Left ventricle myocardium inferior (tissue), 1 donor: ENCODE results near the gene SH3BP2. TPM values are rescaled to one million over a fixed set of nuclear protein-coding genes. Genes with fewer than 3 reads are reported as not detected.

Experiments
- DNase-seq: peaks from one replicate; pipeline ENCODE4 v3.0.0-alpha.2; 2020
- H3K27ac ChIP-seq: fragments of 200-600 bp; replicated peaks from 2 replicates; pipeline ENCODE4 v1.8.0; 2021
- H3K27me3 ChIP-seq: fragments of 200-600 bp; 2 replicates; pipeline ENCODE4 v1.8.0; 2021; ENCODE audit warnings: low read depth
- H3K36me3 ChIP-seq: fragments of 200-600 bp; 2 replicates; pipeline ENCODE4 v1.8.0; 2021
- H3K4me1 ChIP-seq: fragments of 200-600 bp; 2 replicates; pipeline ENCODE4 v1.8.0; 2021
- H3K4me3 ChIP-seq: fragments of 200-600 bp; 2 replicates; pipeline ENCODE4 v1.8.0; 2021; ENCODE audit warnings: mild to moderate bottlenecking, moderate library complexity
- H3K9me3 ChIP-seq: fragments of 200-600 bp; replicated peaks from 2 replicates; pipeline ENCODE4 v1.8.0; 2021
- CTCF ChIP-seq: fragments of 200-600 bp; IDR thresholded peaks from 2 replicates; pipeline ENCODE4 v1.8.0; 2021; ENCODE audit warnings: antibody characterized with exemption, mild to moderate bottlenecking, borderline replicate concordance
- intact Hi-C: fragments of 100-400 bp; cut with micrococcal nuclease; formaldehyde crosslinking; loops from one replicate; pipeline ENCODE4 v1.11.0; 2022
- total RNA-seq: library from RNA; stranded (reverse); fragmentation: NEBNext Ultra II Directional; extraction: Animal tissue kit (Norgen Biotek cat#: 25700); gene quantifications from one replicate; pipeline ENCODE4 v1.2.1, GENCODE V29; 2021
- donor health status: DM: no; HTN: yes; CAD: no; lungs with severe emphysema.

SH3BP2 gene
- total RNA-seq, 1 donor from 2014 or later = 24.7 TPM

GRCh38 chr4:2800691-2801596 is 8.1 kb downstream of the SH3BP2 start:
- intact Hi-C loops = no loop called here
- no peaks in the 10 kb centered on the region for H3K9me3 ChIP-seq
- peak overlapping the region; percentile 94 for H3K27ac ChIP-seq
- H3K36me3 ChIP-seq = no peaks in the 10 kb centered on the region
- peak; percentile 90 for DNase-seq
- peak overlapping the region; percentile 55 for H3K4me3 ChIP-seq
- no peaks in the 10 kb centered on the region for H3K27me3 ChIP-seq
- TF ChIP-seq CTCF = no peak
- peaks cover 98% of the 10 kb centered on the region for H3K4me1 ChIP-seq

GRCh38 chr4:2802618-2803531 is 10.0 kb downstream of the SH3BP2 start:
- Histone ChIP-seq H3K27ac (peak overlapping the region; percentile 89), H3K9me3 (no peaks in the 10 kb centered on the region), H3K4me3 (no peak overlapping the region), H3K4me1 (peaks cover 98% of the 10 kb centered on the region), H3K27me3 (no peaks in the 10 kb centered on the region), H3K36me3 (no peaks in the 10 kb centered on the region)
- no peak for TF ChIP-seq CTCF
- intact Hi-C loops = no loop called here
- DNase-seq = peak; percentile 15

- H3K36me3 ChIP-seq = no peaks in the 10 kb centered on the region
- peak overlapping the region; percentile 89 for H3K27ac ChIP-seq
- H3K9me3 ChIP-seq = no peaks in the 10 kb centered on the region
- intact Hi-C loops = no loop called here
- H3K4me1 ChIP-seq = peaks cover 95% of the 10 kb centered on the region
- no peak overlapping the region for H3K4me3 ChIP-seq
- peak; percentile 21 for DNase-seq
- H3K27me3 ChIP-seq = no peaks in the 10 kb centered on the region
- TF ChIP-seq CTCF = no peak
Observed at GRCh38 chr4:2803624-2804448, 11.0 kb downstream of the SH3BP2 start.

- H3K4me3 ChIP-seq = no peak overlapping the region
- peak overlapping the region; percentile 89 for H3K27ac ChIP-seq
- intact Hi-C loops = no loop called here
- peak; percentile 13 for DNase-seq
- no peaks in the 10 kb centered on the region for H3K36me3 ChIP-seq
- H3K9me3 ChIP-seq = no peaks in the 10 kb centered on the region
- no peak for TF ChIP-seq CTCF
- H3K4me1 ChIP-seq = peaks cover 94% of the 10 kb centered on the region
- H3K27me3 ChIP-seq = no peaks in the 10 kb centered on the region
Observed at GRCh38 chr4:2804449-2804972, 11.6 kb downstream of the SH3BP2 start.
